NCI-H226 (cell line): ENCODE results near the gene APP.

Experiments used
- DNase-seq: peaks from one replicate; pipeline ENCODE4 v3.0.0-alpha.2; 2015

Gene APP

GRCh38 chr21:26125433-26126167, 45.0 kb downstream of the APP start:
- no peak for DNase-seq

GRCh38 chr21:26124896-26125295, 45.7 kb downstream of the APP start:
- no peak for DNase-seq

- DNase-seq = peak; percentile 44
Observed at GRCh38 chr21:26124421-26124833, 46.1 kb downstream of the APP start.

GRCh38 chr21:26123012-26123411, 47.6 kb downstream of the APP start:
- DNase-seq = no peak

- no peak for DNase-seq
Observed at GRCh38 chr21:26120828-26121227, 49.7 kb downstream of the APP start.

GRCh38 chr21:26119906-26120305, 50.7 kb downstream of the APP start:
- no peak for DNase-seq

GRCh38 chr21:26118938-26119540, 51.5 kb downstream of the APP start:
- DNase-seq = no peak

GRCh38 chr21:26117972-26118367, 52.6 kb downstream of the APP start:
- no peak for DNase-seq

- DNase-seq = no peak
Observed at GRCh38 chr21:26117324-26117971, 53.1 kb downstream of the APP start.

GRCh38 chr21:26116456-26117011, 54.0 kb downstream of the APP start:
- DNase-seq = no peak

GRCh38 chr21:26115899-26116298, 54.7 kb downstream of the APP start:
- no peak for DNase-seq

GRCh38 chr21:26115305-26115704, 55.3 kb downstream of the APP start:
- peak; percentile 8 for DNase-seq

GRCh38 chr21:26112975-26113374, 57.6 kb downstream of the APP start:
- no peak for DNase-seq

GRCh38 chr21:26112127-26112742, 58.3 kb downstream of the APP start:
- no peak for DNase-seq

GRCh38 chr21:26110715-26111114, 59.9 kb downstream of the APP start:
- DNase-seq = no peak

GRCh38 chr21:26107429-26107828, 63.1 kb downstream of the APP start:
- no peak for DNase-seq

- DNase-seq = no peak
Observed at GRCh38 chr21:26106562-26106961, 64.0 kb downstream of the APP start.

GRCh38 chr21:26105819-26106218, 64.8 kb downstream of the APP start:
- no peak for DNase-seq

GRCh38 chr21:26100573-26100972, 70.0 kb downstream of the APP start:
- DNase-seq = no peak

GRCh38 chr21:26099610-26100219, 70.9 kb downstream of the APP start:
- no peak for DNase-seq

- DNase-seq = peak; percentile 6
Observed at GRCh38 chr21:26098772-26099397, 71.7 kb downstream of the APP start.

GRCh38 chr21:26097475-26097874, 73.1 kb downstream of the APP start:
- DNase-seq = no peak
